Measurements from ENCODE around the gene PHF19. TPM values are rescaled to one million over a fixed set of nuclear protein-coding genes. Genes with fewer than 3 reads are reported as not detected.

The PHF19 gene
- total RNA-seq, 1 donor from 2014 or later, result 40.5 TPM

- no peak for DNase-seq (ENCODE audit: low read depth, low spot score)
Observed at GRCh38 chr9:120913647-120914264, 36.8 kb upstream of the PHF19 start.

DNA sequence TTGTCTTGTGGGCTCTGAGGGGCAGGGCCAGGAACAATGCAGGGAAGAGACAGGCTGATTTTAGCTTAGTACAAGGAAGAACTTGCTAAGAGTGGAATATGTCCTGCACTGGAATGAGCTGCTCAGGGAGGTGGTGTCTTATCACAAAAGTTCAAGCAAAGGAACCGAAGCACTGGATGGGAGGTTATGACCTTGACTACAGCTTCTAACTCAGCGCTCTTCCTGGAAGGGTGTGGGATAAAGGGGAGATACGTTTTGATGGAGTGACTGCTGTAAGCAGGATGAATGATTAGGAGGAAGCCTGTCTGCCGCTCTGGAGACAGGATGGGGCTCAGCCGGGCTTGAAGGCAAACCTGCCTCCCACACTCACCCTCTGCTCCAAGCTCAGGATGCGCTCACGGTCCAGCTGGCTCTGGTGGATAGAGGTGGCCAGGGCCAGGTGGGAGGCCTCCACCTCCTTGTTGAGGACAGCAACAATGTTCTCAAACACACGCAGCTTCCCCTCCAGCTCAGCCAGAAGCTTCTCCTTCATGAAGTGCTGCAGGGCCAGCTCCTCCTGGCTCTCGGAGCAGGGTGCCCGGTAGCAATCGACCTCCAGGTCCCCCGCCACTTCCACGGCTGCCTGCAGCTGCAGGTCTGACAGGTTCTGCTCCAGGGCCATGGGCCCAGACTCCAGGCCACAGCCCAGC is 36.1 kb upstream of the PHF19 start:
- DNase-seq (ENCODE audit: low read depth, low spot score), result no peak

DNA sequence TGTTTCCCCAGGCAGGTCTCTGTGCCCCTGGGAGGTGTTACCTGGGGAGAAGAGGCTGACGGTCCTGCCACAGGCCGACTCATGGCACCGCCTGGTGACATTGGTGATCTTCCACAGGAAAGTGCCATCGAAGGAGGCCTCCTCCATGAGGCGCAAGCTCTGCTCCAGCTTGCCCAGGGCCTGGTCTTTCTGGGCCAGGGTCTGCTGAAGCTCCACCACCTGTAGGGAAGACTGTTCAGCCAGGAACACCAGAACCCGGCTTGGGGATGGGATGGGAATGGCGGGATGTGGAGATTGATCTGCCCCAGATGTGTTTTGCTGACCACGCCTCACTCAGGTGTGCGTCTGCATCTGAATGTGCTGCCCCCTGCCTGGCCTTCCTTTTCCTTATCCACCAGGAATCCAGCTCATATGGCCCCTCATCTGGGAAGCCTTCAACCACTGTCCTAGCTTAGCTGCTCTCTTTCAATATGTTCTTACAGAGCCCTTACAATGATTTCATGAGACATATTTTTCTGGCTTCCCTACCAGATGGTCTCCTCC is 34.4 kb upstream of the PHF19 start:
- DNase-seq (ENCODE audit: low read depth, low spot score), result no peak

GRCh38 chr9:120910643-120911042 is 33.7 kb upstream of the PHF19 start:
- no peak for DNase-seq (ENCODE audit: low read depth, low spot score)

DNA sequence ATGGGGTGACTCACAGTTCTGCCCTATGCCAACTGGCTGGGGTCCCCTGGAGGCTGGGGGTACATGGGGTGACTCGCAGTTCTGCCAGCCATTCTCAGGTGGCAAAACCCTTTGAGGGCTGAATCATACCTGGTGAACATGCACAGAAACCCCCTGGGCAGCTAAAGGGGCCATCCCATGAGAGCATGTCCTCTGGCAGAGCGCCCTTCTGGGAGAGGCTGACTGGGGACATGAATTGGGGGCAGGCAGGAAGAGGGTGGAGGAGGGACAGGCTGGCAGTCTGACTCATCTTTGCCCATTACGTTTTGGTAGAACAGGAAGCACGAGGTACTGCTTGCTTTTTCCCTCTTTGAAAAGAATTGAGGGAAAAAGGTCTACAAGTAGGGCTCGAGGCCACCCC is 32.9 kb upstream of the PHF19 start:
- DNase-seq (ENCODE audit: low read depth, low spot score), result no peak

GRCh38 chr9:120905315-120906164 is 28.6 kb upstream of the PHF19 start:
- no peak for DNase-seq (ENCODE audit: low read depth, low spot score)

DNA sequence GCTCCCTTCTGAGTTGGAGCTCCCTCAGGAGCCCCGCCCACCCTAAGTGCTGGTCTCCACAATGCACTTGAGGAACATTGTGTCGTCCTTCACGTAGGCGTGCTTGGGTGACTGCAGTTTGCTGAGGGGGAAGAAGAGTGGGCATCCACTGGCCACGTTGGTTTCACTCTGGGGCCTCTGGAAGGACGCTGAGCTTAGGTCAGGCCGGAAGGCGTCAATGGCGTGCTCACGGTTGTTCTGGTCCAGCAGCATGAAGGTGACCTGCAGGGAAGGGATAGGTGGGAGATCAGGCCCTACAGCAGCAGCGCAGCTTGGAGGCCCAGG is 28.0 kb upstream of the PHF19 start:
- no peak for DNase-seq (ENCODE audit: low read depth, low spot score)

DNA sequence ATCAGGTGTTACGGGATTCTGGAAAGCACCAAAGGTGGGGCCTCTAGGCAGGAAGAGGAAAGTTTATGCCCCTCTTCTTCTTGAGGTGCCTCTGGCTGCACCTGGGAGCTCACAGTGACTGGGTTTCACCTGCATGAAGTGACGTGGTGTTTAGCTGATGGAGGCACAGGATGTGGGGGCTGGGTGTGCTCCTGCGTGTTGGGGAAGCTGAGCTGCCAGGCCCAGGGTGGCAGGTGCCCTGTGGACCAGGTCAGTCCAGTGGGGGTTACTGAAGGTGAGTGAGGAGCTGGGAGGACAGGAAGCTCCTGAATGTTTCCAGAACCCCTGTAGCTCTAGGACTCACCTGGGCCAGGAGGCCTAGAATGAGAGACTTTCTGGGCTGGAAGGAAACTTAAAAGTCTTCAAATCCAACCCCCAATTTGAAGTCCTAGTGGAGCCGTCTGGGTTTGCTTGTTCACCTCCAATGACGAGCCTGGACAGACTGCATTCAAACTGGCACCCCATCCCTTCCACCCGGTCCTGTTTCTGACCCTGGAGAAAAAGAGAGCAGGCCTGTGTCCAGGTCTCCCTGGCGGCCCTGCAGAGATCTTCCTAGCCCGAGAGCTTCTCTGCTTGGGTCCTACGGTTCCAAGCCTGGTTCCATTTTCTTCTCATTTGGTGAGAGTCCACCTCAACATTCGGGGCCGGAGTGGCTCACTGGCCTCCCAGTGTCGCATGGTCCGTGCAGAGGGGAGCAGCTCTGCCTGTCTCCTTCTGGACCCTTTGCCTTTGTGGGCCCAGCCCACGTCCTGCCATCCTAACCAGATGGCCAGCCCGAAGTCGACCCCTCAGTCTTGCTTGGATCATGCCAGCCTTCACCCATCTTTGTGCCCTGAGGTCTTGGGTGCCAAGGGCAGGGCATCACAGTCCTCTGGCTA is 27.3 kb upstream of the PHF19 start:
- no peak for DNase-seq (ENCODE audit: low read depth, low spot score)

DNA sequence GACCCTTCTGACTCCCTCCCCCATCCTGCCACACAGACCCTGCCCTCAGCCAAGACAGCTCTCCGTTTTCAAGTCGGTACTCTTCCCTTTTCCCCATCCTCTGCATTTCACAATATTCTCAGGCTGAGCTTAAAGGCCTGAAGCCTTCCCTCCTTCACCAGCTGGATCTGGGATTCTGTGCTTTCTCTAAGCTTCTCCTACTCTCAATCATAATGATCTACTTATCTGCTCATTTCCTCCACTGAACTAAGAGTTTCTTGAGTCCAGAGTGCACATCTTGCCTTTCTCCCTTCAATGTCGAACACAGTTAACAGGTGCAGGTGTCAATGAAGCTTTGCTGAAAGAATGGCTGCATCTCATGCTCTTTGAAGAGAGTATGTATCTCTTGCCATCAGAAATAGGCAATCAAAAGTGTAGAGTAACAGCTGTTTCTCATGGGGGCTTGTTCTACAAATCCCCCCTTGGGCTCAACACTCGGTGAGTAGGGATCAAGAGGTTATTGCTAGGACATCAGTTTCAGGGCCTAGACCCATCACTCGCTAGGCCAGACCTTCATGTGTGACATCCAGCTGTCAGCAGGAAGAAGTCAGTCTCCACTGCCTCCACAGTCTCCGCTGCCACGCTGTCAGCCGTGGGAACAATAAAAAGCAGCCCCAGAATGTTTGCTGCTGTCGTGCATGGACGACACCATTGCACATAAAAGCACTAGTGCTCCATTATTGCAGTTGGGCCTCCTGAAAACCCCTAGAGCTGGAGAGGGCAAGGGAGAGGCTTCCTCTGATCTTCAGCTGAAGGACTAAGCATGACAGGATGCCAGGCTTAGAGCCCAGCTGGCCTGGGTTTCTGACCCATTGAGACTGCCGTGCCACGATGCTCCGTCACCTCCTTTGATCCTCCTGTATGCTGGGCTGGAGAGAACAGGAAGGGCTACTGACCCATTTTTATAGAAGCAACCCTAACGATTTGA is 25.9 kb upstream of the PHF19 start:
- DNase-seq (ENCODE audit: low read depth, low spot score), result no peak

DNA sequence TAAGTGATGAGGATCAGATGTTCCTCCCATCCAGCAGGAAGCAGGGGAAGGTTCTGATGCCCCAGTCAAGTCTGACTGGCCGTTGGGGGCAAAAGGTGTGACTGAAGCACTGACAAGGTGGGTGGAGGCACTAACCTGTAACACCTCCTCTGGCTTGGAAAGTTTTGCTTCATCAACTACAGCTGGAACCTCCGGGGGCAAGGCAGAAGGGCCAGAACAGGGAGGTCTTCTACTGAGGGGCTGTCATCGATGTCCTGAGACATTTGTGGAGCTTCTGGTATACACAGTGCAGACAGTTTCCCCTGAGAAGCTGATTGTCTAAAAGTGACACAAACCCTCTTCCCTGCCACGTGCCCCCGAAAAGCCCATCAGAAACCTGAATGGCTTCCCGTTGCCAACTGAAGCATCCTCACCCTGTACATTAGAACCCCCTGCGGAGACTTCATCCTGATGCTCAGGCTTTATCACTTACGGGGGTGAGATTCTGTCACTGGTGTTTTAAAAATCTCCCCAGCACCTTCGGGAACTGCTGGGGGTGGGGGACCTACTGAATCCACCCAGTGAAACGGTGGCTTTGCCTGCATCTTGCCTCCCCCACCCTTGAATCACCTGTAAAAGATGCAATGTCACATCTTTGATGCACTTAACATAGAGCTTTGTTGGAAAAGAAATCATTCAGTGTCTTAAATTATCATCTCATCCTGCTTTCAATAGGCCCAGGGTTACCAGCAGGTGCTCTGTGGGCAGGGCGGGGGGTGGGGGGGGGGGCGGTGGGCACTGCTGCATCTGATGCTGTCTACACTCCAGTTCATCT is 25.0 kb upstream of the PHF19 start:
- DNase-seq (ENCODE audit: low read depth, low spot score), result no peak

DNA sequence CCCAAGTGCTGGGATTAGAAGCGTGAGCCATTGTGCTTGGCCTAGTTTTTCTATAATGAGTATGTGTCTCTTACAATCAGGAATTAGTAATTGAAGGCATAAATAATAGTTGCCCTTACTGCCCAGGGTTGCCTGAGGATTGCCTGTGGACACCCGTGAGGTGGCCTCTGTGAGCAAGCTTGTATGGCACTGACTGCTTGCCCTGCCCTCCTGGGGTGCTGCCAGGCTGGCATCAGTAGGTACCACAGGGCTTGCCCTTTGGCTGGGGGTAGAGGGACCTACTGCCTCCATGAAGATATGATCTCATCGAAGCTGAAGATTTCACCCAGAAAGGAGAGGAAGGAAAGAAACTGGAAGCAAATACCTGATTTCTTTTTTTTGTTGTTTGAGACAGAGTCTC is 23.8 kb upstream of the PHF19 start:
- DNase-seq (ENCODE audit: low read depth, low spot score), result no peak

DNA sequence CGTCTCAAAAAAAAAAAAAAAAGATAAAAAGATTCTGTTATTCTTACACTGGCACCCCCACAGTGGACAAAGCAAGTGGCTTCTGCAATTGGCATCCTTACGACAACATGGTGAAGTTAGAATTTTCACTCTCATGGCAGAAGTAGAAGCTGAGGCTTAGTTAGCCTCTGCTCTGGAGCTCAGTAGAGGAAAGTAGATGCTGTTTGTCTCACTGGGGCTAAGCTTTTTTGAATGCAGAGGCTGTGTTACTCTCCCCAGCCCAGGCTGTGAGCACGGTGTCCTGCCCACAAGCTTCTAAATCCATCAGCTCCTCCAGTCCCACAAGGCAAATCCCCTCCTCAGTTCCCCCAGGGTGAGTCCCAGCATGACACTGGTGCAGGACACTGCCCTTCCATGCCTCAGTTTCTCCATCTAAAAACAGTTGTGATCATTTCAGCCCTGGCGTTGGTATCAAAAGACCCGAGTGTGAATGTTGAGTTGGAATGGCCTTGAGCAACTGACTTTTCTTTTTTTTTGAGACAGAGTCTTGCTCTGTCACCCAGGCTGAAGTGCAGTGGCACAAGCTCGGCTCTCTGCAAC is 22.6 kb upstream of the PHF19 start:
- DNase-seq (ENCODE audit: low read depth, low spot score), result no peak

GRCh38 chr9:120898396-120898795 is 21.4 kb upstream of the PHF19 start:
- DNase-seq (ENCODE audit: low read depth, low spot score), result no peak

- no peak for DNase-seq (ENCODE audit: low read depth, low spot score)
Observed at GRCh38 chr9:120895951-120896350, 19.0 kb upstream of the PHF19 start.

- DNase-seq (ENCODE audit: low read depth, low spot score), result no peak
Observed at GRCh38 chr9:120894321-120895148, 17.5 kb upstream of the PHF19 start.

DNA sequence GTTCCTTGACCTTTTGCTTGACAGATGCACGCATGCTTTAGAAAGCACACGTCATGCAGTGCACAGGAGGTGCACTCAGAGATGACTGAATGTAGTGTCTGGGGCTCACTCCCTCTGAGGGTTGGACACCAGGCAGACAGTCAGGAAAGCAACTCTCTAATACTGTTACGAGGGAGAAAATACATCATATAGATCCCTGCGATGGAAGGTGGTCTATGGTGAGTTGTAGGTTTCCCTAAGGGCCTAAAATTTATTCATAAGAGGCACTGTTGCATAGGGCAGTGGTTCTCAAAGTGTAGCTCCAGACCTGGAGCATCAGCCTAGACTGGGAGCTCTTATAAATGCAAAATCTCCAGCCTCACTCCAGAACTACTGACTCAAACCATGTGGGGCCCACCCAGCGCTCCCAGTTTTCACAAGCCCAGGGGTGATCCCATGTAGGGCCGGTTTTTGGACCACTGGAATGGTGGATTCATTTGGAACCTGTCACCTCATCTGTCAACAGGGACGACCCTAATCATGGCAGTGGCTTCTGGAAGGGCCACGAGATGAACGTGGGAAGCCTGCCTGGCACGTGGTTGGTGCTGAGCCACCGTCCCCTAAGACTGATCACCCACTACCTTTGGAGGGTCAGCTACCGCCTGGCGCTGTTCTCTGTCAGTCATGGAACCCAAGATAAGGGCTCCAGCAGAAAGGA is 16.8 kb upstream of the PHF19 start:
- DNase-seq (ENCODE audit: low read depth, low spot score), result no peak

Measured in pulmonary artery endothelial cell (primary cell).